DND-41 (cell line): ENCODE data around the gene RBM25.

Experiments used
- ATAC-seq: fragments of 200-7000 bp; cut with Tn5 transposase; 3 replicates; pipeline ENCODE4 v1.9.1; 2021; ENCODE audit warnings: low read depth; ENCODE audit not compliant: insufficient read depth
- DNase-seq: peaks from one replicate; pipeline ENCODE4 v3.0.0-alpha.2; 2020
- H2AFZ ChIP-seq: 2 replicates; pipeline ENCODE4 v1.6.0; 2012; ENCODE audit warnings: low read depth, low read length
- H3K27ac ChIP-seq: 2 replicates; pipeline ENCODE4 v1.5.1; 2012; ENCODE audit warnings: low read length, inconsistent platforms
- H3K27me3 ChIP-seq: fragments of 200-600 bp; sonication (generic); 2 replicates; pipeline ENCODE4 v1.6.0; 2012; ENCODE audit warnings: low read length, mild to moderate bottlenecking, inconsistent platforms; ENCODE audit not compliant: insufficient read depth, poor library complexity
- H3K36me3 ChIP-seq: 2 replicates; pipeline ENCODE4 v1.5.1; 2012; ENCODE audit warnings: low read length, inconsistent platforms; ENCODE audit not compliant: insufficient read depth
- H3K4me1 ChIP-seq: 2 replicates; pipeline ENCODE4 v1.5.1; 2012; ENCODE audit warnings: mild to moderate bottlenecking, low read length; ENCODE audit not compliant: insufficient read depth
- H3K4me2 ChIP-seq: 2 replicates; pipeline ENCODE4 v1.6.0; 2012; ENCODE audit warnings: mild to moderate bottlenecking, moderate library complexity, low read length, inconsistent platforms; ENCODE audit not compliant: insufficient read depth
- H3K4me3 ChIP-seq, 2 experiments: fragments of 200-600 bp in 1 of 2; shearing (Covaris generic) in 1 of 2; 2 replicates each; pipeline ENCODE4 v1.5.1; 2012 to 2016; ENCODE audit warnings: inconsistent platforms in 2 of 2, low read length in 2 of 2, mild to moderate bottlenecking in 2 of 2, low read depth in 1 of 2, moderate library complexity in 1 of 2
- H3K79me2 ChIP-seq: 2 replicates; pipeline ENCODE4 v1.6.0; 2012; ENCODE audit warnings: low read length, inconsistent platforms; ENCODE audit not compliant: insufficient read depth
- H3K9ac ChIP-seq: 2 replicates; pipeline ENCODE4 v1.6.0; 2012; ENCODE audit warnings: low read depth, mild to moderate bottlenecking, inconsistent platforms, low read length, moderate library complexity
- H3K9me3 ChIP-seq: 2 replicates; pipeline ENCODE4 v1.5.1; 2012; ENCODE audit warnings: low read length, moderate library complexity, mild to moderate bottlenecking, inconsistent platforms; ENCODE audit not compliant: insufficient read depth, severe bottlenecking
- H4K20me1 ChIP-seq: 2 replicates; pipeline ENCODE4 v1.6.0; 2012; ENCODE audit warnings: low read length; ENCODE audit not compliant: insufficient read depth
- EZH2 ChIP-seq: IDR thresholded peaks from 3 replicates; pipeline ENCODE4 v1.6.1; 2012; ENCODE audit warnings: borderline replicate concordance, low read depth, mild to moderate bottlenecking, moderate library complexity, low read length, inconsistent platforms; ENCODE audit not compliant: severe bottlenecking
- TF ChIP-seq, protein P1 (sequence below): IDR thresholded peaks from 2 replicates; pipeline ENCODE4 v1.5.1; 2012; ENCODE audit warnings: borderline replicate concordance, low read length, moderate library complexity, mild to moderate bottlenecking; ENCODE audit not compliant: poor library complexity, severe bottlenecking; ENCODE audit errors: extremely low read depth

The RBM25 gene

DNA sequence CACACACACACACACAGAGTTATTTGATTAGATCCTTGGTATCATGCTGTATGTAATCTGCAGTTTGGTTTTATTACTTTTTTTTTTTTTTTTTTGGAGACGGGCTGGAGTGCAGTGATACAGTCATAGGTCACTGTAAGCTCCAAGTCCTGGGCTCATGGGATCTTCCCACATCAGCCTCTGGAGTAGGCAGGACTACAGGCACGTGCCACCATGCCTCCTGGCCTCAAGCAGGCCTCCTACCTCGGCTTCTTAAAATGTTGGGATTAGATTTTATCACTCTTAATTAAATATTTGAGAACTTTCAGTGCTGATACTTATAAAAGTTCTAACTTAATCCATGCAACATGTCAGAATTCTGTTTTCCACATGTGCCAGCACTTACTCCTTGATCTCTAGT, 46.7 kb downstream of the RBM25 start:
- Histone ChIP-seq H3K9ac (no peak overlapping the region), H4K20me1 (no peaks in the 10 kb centered on the region), H3K4me1 (no peaks in the 10 kb centered on the region), H3K4me2 (no peak overlapping the region), H3K4me3 (no peak overlapping the region), H3K27me3 (no peaks in the 10 kb centered on the region), H2AFZ (no peak overlapping the region), H3K79me2 (no peaks in the 10 kb centered on the region; the same call in 1 of the 2 replicates), H3K36me3 (peaks cover 98% of the 10 kb centered on the region), H3K27ac (no peak overlapping the region), H3K9me3 (no peaks in the 10 kb centered on the region)
- ATAC-seq (no peak), DNase-seq (no peak)
- TF ChIP-seq EZH2 = no peak
- TF ChIP-seq, protein P1, sequence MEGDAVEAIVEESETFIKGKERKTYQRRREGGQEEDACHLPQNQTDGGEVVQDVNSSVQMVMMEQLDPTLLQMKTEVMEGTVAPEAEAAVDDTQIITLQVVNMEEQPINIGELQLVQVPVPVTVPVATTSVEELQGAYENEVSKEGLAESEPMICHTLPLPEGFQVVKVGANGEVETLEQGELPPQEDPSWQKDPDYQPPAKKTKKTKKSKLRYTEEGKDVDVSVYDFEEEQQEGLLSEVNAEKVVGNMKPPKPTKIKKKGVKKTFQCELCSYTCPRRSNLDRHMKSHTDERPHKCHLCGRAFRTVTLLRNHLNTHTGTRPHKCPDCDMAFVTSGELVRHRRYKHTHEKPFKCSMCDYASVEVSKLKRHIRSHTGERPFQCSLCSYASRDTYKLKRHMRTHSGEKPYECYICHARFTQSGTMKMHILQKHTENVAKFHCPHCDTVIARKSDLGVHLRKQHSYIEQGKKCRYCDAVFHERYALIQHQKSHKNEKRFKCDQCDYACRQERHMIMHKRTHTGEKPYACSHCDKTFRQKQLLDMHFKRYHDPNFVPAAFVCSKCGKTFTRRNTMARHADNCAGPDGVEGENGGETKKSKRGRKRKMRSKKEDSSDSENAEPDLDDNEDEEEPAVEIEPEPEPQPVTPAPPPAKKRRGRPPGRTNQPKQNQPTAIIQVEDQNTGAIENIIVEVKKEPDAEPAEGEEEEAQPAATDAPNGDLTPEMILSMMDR = no peak

GRCh38 chr14:73105727-73106126, 47.4 kb downstream of the RBM25 start:
- peaks cover 98% of the 10 kb centered on the region for H3K36me3 ChIP-seq

DNA sequence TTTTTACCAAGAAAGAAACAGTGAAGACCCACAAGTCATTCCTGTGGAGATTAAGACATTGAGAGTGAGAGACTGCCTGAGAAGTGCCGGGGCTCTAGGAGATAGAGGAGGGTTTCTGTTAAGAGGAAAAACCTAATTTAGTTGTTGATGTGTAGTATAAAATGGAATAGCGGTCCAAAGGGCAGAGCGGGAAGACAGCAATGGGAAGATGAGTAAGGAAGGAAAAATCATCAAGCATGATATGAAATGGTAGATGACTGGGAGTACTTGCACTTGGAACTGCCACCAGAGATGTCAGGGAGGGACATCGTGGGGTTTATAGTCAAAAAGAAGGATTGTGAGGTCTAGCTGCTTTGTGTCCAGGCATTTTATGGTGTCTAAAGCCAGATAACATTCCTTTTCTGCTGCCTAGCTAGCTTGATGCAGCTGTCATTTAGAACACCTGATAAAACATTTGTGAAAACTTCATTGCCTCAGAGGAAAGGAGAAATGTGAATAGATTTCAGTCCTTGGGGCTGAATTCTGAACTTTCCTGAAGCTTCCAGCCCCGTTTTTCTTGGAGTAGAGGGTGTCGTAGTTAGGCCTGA, 57.8 kb downstream of the RBM25 start:
- Histone ChIP-seq H3K4me3 (no peak overlapping the region), H3K27ac (no peak overlapping the region), H3K9ac (no peak overlapping the region), H3K79me2 (peaks cover 16% of the 10 kb centered on the region), H3K4me1 (no peaks in the 10 kb centered on the region), H3K9me3 (no peaks in the 10 kb centered on the region), H3K4me2 (no peak overlapping the region), H3K36me3 (peaks cover 91% of the 10 kb centered on the region), H3K27me3 (no peaks in the 10 kb centered on the region), H4K20me1 (peaks cover 27% of the 10 kb centered on the region), H2AFZ (no peak overlapping the region)
- ATAC-seq (no peak), DNase-seq (no peak)
- TF ChIP-seq EZH2 = no peak
- TF ChIP-seq, protein P1 = no peak

More at GRCh38 chr14:73105727-73106126, 47.4 kb downstream of the RBM25 start:
- no peak for DNase-seq
- ATAC-seq = no peak
- Histone ChIP-seq H3K79me2 (0 out of 2 replicates have a peak, but pooled peaks cover under 1% of the 10 kb centered on the region), H4K20me1 (0 out of 2 replicates have a peak, but pooled peaks cover under 1% of the 10 kb centered on the region), H3K4me3 (no peak overlapping the region), H3K4me2 (no peak overlapping the region), H3K9ac (no peak overlapping the region), H3K27me3 (no peaks in the 10 kb centered on the region), H3K4me1 (no peaks in the 10 kb centered on the region), H3K9me3 (no peaks in the 10 kb centered on the region), H2AFZ (no peak overlapping the region), H3K27ac (no peak overlapping the region)
- TF ChIP-seq, protein P1 = no peak
